ENCODE measurements around the gene PPM1L.

PPM1L gene

DNA sequence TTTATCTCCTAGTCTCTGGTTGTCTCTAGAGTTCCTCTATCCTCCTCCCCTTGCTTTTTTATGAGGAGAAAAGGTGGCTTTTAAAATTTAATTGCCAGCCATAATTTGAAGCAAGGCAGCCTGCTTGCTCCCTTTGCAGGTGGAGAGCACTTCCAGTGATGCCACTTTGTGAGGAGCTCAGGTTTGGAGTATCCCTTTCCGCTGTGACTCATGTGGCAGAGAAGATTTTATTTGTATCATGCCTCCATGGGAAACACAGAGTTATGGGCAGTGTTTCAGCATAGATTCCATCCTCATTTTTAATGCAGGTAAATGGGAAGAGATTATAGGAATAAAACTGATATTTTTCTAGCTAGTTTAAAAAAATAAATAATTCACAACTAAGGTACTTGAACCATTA is 7.0 kb downstream of the PPM1L start:
- in situ Hi-C loops (cut with MboI; ENCODE audit: low sequenced_read_pairs) = no loop called here

DNA sequence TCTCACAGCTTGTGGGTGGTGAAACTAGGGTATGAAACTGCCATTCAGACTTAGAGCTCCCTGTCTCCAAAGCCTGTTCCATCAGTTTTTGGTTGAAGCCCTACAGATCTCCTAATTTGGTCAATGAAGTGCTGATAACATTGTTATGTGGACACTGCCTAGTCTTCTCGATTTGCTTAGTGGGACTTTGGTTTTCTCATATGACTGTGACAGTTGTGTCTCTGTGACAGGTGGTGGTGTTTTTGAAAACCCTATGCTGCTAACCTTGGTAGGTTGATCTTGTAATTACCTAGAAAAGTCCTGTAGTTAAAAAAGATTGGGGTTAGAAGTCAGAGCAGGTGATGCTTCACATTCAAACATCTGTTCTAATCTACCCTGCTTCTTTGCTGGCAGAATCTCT is 9.2 kb downstream of the PPM1L start:
- in situ Hi-C loops (cut with MboI; ENCODE audit: low sequenced_read_pairs) = no loop called here

- in situ Hi-C loops (cut with MboI; ENCODE audit: low sequenced_read_pairs) = no loop called here
These were observed 12.0 kb downstream of the PPM1L start for GRCh38 chr3:160768031-160768430.

- in situ Hi-C loops (cut with MboI; ENCODE audit: low sequenced_read_pairs) = no loop called here
These were observed 12.9 kb downstream of the PPM1L start for GRCh38 chr3:160768918-160769317.

GRCh38 chr3:160771811-160772459 is 15.9 kb downstream of the PPM1L start:
- in situ Hi-C loops (cut with MboI; ENCODE audit: low sequenced_read_pairs) = no loop called here

DNA sequence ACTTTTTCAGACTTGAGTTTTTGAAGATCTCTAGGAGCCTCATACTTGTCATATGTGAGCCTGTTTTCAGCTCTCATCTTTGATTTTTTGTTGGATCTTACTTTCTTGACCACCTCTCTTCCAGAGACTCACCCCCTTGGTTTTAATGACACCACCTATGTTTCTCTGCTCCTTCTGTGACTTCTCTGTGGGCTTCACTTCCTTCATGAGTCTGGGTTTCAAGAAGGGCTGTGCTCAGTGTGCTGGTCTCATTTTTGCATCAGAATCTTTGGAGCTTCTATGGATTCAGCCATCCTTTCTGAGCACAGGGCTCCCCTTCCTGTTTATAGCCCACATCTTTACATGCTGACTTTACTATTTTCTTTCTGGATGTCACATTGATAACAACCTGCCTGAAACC is 17.7 kb downstream of the PPM1L start:
- in situ Hi-C loops (cut with MboI; ENCODE audit: low sequenced_read_pairs) = no loop called here

- in situ Hi-C loops (cut with MboI; ENCODE audit: low sequenced_read_pairs) = no loop called here
These were observed 18.1 kb downstream of the PPM1L start for GRCh38 chr3:160774172-160774571.

DNA sequence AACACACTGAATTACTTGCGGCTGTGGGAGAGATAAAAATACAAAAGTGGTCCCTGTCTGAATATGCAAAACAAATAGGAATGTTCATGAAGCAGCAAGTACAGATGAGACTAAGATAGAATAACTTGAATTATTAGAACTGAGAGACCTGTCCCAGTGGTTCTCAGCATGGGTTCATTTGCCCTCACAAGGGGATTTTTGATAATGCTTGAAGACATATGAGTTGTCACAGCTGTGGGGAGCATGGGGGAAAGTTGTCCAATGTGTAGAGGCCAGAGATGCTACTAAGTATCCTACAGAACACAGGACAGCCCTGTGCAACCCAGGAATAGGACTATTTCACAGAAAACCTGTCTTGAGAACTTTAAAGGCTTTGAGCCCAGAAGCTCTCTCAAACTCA is 22.4 kb downstream of the PPM1L start:
- in situ Hi-C loops (cut with MboI; ENCODE audit: low sequenced_read_pairs) = no loop called here

DNA sequence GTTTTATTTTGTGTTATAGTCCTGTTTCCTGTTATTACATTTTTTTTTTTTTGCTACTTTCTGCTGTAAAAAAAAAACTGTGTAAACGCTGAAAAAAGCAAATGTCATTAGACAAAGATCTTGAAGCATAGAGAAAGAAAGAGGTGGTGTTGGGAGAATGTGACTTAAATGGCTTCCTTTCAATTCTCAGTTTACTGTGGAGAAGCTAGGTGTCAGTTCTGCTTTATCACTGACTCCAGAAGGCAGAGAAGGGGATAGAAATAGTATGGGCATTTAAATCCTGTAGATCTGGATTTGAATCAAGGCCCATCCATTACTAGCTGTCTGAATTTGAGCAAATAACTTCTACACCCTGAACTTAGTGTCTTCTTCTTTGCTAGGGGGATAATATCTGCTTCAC is 23.0 kb downstream of the PPM1L start:
- in situ Hi-C loops (cut with MboI; ENCODE audit: low sequenced_read_pairs) = no loop called here

- in situ Hi-C loops (cut with MboI; ENCODE audit: low sequenced_read_pairs) = no loop called here
These were observed 24.2 kb downstream of the PPM1L start for GRCh38 chr3:160780245-160780644.

DNA sequence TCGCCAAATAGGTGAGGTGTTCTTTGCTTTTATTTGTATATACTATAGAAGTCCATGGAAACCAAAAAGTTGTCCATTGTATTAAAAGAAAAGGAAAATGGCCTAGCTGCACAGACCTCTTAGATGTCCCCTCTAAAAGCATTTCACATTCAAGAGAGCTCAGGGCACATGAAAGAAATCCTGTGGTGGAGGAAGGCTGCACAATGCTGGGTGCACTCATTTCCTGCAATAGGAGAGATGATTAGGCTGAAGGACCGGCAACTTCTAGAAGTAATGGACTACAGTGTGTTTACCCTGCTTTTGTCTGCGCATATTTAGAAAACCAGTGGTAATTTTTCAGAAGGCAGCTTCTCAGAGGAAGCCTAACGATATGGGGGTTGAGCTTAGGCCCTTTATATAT is 25.4 kb downstream of the PPM1L start:
- in situ Hi-C loops (cut with MboI; ENCODE audit: low sequenced_read_pairs) = no loop called here

DNA sequence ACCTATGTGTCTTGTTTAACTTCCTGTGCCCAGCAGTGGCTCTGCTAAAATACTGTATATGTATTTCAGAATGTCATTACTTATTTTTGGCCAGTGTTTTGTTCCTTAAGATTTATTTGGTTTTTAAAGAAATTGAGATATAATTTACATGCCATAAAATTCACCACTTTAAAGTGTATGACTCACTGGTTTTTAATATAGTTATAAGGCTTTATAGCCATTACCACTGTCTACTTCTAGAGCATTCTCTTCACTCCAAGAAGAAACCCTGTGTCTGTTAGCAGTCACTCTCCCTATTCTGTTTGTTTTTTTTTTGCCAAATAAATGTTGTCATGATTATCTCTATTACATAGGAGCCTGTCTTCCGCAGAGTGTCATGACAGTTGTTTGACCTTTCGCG is 25.8 kb downstream of the PPM1L start:
- in situ Hi-C loops (cut with MboI; ENCODE audit: low sequenced_read_pairs) = no loop called here

DNA sequence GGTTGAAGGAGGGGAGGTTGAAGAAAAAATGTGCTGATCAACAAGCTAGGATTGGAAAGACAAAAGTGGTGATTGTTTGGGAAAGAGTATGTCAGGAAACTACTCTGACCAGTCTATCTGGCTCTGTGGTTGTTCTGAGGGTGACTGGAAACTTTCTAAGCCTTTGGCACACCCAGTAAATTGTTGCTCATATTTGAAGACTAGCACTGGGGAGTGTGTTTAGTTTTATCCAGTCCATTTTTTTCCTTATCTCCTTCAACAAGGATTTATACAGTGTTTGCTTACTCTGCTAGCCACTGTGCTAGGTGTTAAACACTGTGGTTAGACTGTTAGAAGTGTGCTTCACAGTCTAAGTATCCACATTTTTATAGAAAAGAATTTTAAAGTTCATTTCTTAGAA is 28.8 kb downstream of the PPM1L start:
- in situ Hi-C loops (cut with MboI; ENCODE audit: low sequenced_read_pairs) = no loop called here

- in situ Hi-C loops (cut with MboI; ENCODE audit: low sequenced_read_pairs) = no loop called here
These were observed 34.7 kb downstream of the PPM1L start for GRCh38 chr3:160790726-160791125.

GRCh38 chr3:160792540-160792939 is 36.5 kb downstream of the PPM1L start:
- in situ Hi-C loops (cut with MboI; ENCODE audit: low sequenced_read_pairs) = no loop called here

GRCh38 chr3:160793722-160794252 is 37.8 kb downstream of the PPM1L start:
- in situ Hi-C loops (cut with MboI; ENCODE audit: low sequenced_read_pairs) = no loop called here

DNA sequence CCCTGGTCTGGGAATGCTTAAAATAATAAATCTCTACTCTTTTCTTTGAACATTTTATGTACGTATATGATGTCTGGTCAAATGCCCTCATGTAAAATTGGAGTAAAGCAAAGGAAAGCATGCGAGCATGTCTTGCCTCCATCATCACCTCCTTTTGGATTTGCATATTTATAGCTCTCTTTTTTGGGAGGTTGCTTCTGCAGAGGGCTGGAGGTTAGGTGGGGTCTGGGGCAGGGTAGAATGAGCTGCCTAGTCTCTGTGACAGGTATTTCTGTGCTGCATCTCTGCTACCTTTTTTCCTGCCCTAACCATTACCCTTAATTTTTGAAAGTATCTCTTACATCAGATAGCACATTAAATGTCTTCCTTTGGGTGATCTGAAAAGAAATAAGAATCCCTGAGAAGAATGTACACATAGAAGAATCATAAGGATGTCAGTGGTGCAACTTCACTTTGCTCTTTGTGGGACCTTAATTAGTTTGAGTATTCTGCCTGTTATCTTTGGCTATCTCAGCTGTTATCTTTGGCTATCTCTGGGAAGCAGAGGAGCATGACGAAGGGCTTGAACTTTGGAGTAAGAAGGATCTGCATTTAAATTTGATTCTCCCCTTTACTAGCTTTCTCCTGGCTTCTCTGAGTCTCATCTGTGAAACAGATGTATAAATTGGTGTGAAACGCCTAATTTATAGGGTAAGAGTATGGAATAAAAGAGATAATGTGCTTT is 40.2 kb downstream of the PPM1L start:
- in situ Hi-C loops (cut with MboI; ENCODE audit: low sequenced_read_pairs) = no loop called here

DNA sequence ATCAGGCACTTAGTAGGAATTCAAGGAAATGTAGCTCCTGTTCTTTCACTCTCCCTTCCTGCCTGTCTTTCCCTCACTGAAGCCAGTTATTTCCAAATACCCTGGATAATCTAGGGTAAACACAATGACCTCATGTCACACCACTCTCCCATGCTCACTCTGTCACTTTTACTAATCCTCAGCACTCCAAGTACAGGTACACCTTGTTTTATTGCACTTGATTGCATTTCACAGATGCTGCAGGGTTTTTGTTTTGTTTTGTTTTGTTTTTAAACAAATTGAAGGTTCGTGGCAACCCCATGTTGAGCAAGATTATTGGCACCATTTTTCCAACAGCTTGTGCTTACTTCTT is 40.8 kb downstream of the PPM1L start:
- in situ Hi-C loops (cut with MboI; ENCODE audit: low sequenced_read_pairs) = no loop called here

- in situ Hi-C loops (cut with MboI; ENCODE audit: low sequenced_read_pairs) = no loop called here
These were observed 41.3 kb downstream of the PPM1L start for GRCh38 chr3:160797356-160797755.

DNA sequence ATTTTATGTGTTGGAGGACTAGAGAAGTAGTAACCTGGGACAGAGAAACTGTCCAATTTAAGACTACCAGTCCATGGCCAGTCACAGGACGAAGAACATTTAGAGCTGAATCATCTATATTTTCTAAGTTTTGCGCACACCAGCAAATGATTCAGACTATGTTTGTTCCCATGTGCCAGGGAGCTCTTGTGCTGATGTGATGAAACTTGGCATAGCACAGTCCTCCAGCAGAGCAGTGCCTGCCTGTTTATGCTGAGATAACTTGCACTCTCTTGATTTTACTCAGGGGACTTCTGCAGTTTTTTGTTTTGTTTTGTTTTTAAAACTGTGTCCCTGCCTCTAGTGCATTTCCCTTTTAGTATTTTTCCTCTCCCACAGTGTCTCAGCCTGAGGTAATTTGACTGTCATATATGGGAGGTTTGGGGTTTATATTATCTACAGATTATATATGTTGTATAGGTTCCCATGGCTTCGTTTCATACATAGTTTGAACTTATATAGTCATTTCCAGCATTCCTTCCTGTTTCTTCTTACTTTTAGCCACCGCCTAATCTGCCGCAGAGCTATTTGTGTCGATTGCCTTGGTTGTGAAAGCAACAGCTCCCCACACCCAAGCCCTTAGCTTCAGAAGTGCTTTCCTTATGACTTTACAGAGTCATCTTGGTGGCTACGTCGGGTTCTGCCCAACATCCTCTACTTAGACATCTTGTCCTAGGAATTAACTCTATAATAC is 45.5 kb downstream of the PPM1L start:
- in situ Hi-C loops (cut with MboI; ENCODE audit: low sequenced_read_pairs) = no loop called here

DNA sequence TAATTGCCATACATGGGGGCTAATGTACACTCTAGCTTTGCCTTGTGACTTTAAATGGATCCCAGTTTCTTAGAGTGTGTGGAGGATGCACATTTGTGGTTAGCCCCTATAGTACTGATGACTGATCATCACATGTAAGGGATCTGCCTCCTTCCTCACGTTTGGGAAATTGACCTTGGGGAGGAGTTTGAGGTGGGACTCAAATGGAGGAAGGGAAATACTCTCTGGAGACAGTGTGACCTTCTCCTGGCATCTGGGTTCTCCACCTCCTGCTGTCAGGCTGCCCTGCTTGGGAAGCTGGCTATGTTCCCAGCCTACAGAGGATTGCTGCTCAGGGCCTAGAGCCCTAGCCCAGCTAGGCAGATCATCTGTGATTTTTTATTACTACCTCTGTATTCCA is 48.7 kb downstream of the PPM1L start:
- in situ Hi-C loops (cut with MboI; ENCODE audit: low sequenced_read_pairs) = no loop called here

- in situ Hi-C loops (cut with MboI; ENCODE audit: low sequenced_read_pairs) = no loop called here
These were observed 50.1 kb downstream of the PPM1L start for GRCh38 chr3:160806094-160806493.
